ENCODE measurements around the gene ADGRG3.

DNA sequence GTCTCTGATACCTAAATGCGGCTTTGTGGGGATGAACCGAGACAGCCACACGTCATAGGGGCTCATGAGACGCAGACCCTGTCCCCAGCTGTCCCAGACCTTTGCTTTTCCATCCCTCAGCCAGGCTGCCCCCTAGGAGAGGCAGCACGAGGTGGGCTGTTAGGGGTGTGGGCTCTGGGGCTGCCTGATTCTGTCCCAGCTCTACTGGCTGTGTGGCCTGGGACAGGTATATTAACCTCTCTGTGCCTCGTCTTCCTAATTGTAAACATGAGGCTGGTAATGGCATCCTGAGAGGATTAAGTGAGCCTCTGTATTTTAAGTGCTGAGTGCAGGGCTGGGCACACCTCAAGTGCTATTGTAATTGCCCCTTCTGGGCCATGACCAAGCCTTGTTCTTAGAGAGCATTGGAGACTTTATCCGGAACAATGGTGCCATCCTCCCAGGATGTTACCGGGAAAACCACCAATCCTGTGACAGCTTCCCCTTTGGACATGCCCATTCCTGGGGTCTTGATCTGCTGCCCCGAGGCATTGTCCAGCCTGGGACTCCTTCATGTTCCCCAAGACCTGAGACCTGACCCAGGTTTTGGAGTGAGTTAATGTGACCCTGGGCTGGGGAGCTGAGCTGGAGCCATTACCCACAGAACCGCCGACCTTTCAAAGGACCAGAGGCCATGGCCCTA is 34.6 kb upstream of the ADGRG3 start:
- no peak for TF ChIP-seq CTCF (conservative IDR thresholded peaks at IDR 0.05)
- TF ChIP-seq ZFX (IDR thresholded peaks at IDR 0.05): no peak
